HEK293 (cell line): ENCODE data around the gene MPDU1.
"Not testable (repeated sequence)": the region's sequence is repeated elsewhere in the genome, so short reads cannot be mapped to it uniquely, and the experiment has no call there.

ENCODE experiments used
- CTCF ChIA-PET: fragments of 350-600 bp; formaldehyde crosslinking; extraction: SDS; loops from one replicate; lab custom pipeline; 2021; ENCODE audit warnings: antibody characterized with exemption; lab: Yijun Ruan, JAX
- POLR2A ChIA-PET: fragments of 300-600 bp; formaldehyde crosslinking; extraction: SDS; loops from one replicate; lab custom pipeline; 2020; ENCODE audit warnings: antibody characterized with exemption, inconsistent platforms; lab: Yijun Ruan, JAX
- H3K27ac ChIP-seq: fragments of 200-500 bp; sonication (Bioruptor generic); 2 replicates; pipeline ENCODE4 v1.5.1; 2014; ENCODE audit warnings: low read depth, low read length, control low read depth, inconsistent platforms; ENCODE audit errors: extremely low read depth
- H3K36me3 ChIP-seq, 2 experiments: fragments of 200-500 bp in 1 of 2; sonication (Bioruptor generic) in 1 of 2; 1 replicate in 1 of 2; 2 replicates in 1 of 2; pipeline ENCODE4 v1.5.1; 2014 to 2017; ENCODE audit warnings: inconsistent platforms in 2 of 2, low read length in 2 of 2; ENCODE audit not compliant: control insufficient read depth in 2 of 2, insufficient read depth in 1 of 2
- H3K4me1 ChIP-seq: fragments of 200-500 bp; sonication (Bioruptor generic); 2 replicates; pipeline ENCODE4 v1.5.1; 2014; ENCODE audit warnings: mild to moderate bottlenecking, low read length, inconsistent platforms; ENCODE audit not compliant: control insufficient read depth, insufficient read depth
- H3K4me3 ChIP-seq: 2 replicates; pipeline ENCODE4 v1.5.1; 2011; ENCODE audit warnings: low read depth, mild to moderate bottlenecking, control low read depth, low read length, moderate library complexity
- H3K9me3 ChIP-seq: fragments of 200-500 bp; sonication (Bioruptor generic); 2 replicates; pipeline ENCODE4 v1.5.1; 2014; ENCODE audit warnings: low read depth, low read length, inconsistent platforms; ENCODE audit not compliant: control insufficient read depth, insufficient read depth
- EGR2 ChIP-seq: fragments of 450-650 bp; formaldehyde crosslinking; IDR thresholded peaks from 2 replicates; pipeline ENCODE4 v1.5.1; 2016; ENCODE audit warnings: low read depth, missing biosample characterization, missing genetic modification characterization
- FEZF1 ChIP-seq: fragments of 450-650 bp; formaldehyde crosslinking; IDR thresholded peaks from 2 replicates; pipeline ENCODE4 v1.5.1; 2016; ENCODE audit warnings: missing biosample characterization, missing genetic modification characterization
- KLF8 ChIP-seq: fragments of 450-650 bp; formaldehyde crosslinking; IDR thresholded peaks from 2 replicates; pipeline ENCODE4 v1.5.1; 2016; ENCODE audit warnings: missing biosample characterization, missing genetic modification characterization
- KLF9 ChIP-seq: fragments of 450-650 bp; formaldehyde crosslinking; IDR thresholded peaks from 2 replicates; pipeline ENCODE4 v1.5.1; 2016; ENCODE audit warnings: missing biosample characterization, missing genetic modification characterization, low read depth
- MYNN ChIP-seq: fragments of 450-650 bp; formaldehyde crosslinking; IDR thresholded peaks from 2 replicates; pipeline ENCODE4 v1.5.1; 2016; ENCODE audit warnings: missing biosample characterization, missing genetic modification characterization, borderline replicate concordance
- ZBTB1 ChIP-seq: fragments of 450-650 bp; formaldehyde crosslinking; IDR thresholded peaks from 2 replicates; pipeline ENCODE4 v1.5.1; 2016; ENCODE audit warnings: missing biosample characterization, missing genetic modification characterization
- ZBTB48 ChIP-seq: fragments of 450-650 bp; formaldehyde crosslinking; IDR thresholded peaks from 2 replicates; pipeline ENCODE4 v1.5.1; 2016; ENCODE audit warnings: missing biosample characterization, missing genetic modification characterization
- ZFP3 ChIP-seq: fragments of 450-650 bp; formaldehyde crosslinking; IDR thresholded peaks from 2 replicates; pipeline ENCODE4 v1.5.1; 2016; ENCODE audit warnings: low read depth, missing biosample characterization, missing genetic modification characterization
- ZIC2 ChIP-seq: fragments of 450-650 bp; formaldehyde crosslinking; IDR thresholded peaks from 2 replicates; pipeline ENCODE4 v1.5.1; 2016; ENCODE audit warnings: missing biosample characterization, missing genetic modification characterization
- ZNF10 ChIP-seq: fragments of 450-650 bp; formaldehyde crosslinking; IDR thresholded peaks from 2 replicates; pipeline ENCODE4 v1.5.1; 2017; ENCODE audit warnings: missing biosample characterization, missing genetic modification characterization
- ZNF311 ChIP-seq: fragments of 450-650 bp; formaldehyde crosslinking; IDR thresholded peaks from 2 replicates; pipeline ENCODE4 v1.5.1; 2017; ENCODE audit warnings: missing biosample characterization, missing genetic modification characterization, borderline replicate concordance
- ZNF529 ChIP-seq: fragments of 450-650 bp; formaldehyde crosslinking; IDR thresholded peaks from 2 replicates; pipeline ENCODE4 v1.5.1; 2017; ENCODE audit warnings: missing genetic modification characterization, missing biosample characterization; ENCODE audit not compliant: insufficient replicate concordance
- ZNF548 ChIP-seq: fragments of 450-650 bp; formaldehyde crosslinking; IDR thresholded peaks from 2 replicates; pipeline ENCODE4 v1.5.1; 2016; ENCODE audit warnings: missing biosample characterization, missing genetic modification characterization
- ZNF600 ChIP-seq: fragments of 450-650 bp; formaldehyde crosslinking; IDR thresholded peaks from 2 replicates; pipeline ENCODE4 v1.5.1; 2016; ENCODE audit warnings: missing biosample characterization, missing genetic modification characterization
- ZNF768 ChIP-seq: fragments of 450-650 bp; formaldehyde crosslinking; IDR thresholded peaks from 2 replicates; pipeline ENCODE4 v1.5.1; 2018; ENCODE audit warnings: missing biosample characterization, mild to moderate bottlenecking, missing genetic modification characterization
- TF ChIP-seq, protein P1 (sequence below): fragments of 450-650 bp; formaldehyde crosslinking; IDR thresholded peaks from 2 replicates; pipeline ENCODE4 v1.5.1; 2016; ENCODE audit warnings: missing biosample characterization, missing genetic modification characterization
- TF ChIP-seq, protein P2 (sequence below): fragments of 450-650 bp; formaldehyde crosslinking; IDR thresholded peaks from 2 replicates; pipeline ENCODE4 v1.5.1; 2016; ENCODE audit warnings: missing biosample characterization, missing genetic modification characterization

The MPDU1 gene

GRCh38 chr17:7593296-7593695 is 9.6 kb downstream of the MPDU1 start:
- no peaks in the 10 kb centered on the region; the same call in 1 of the 2 replicates for H3K4me1 ChIP-seq
- peak; percentile 45; the same call in 1 of the 2 replicates for TF ChIP-seq EGR2 (tag by site-specific recombination)
- TF ChIP-seq ZBTB1 (tag by site-specific recombination) = no peak
- 0 out of 2 replicates have a peak, but pooled peaks have one; percentile 23 for TF ChIP-seq ZNF600
- POLR2A ChIA-PET = interaction anchor here (0.5 to 3.0 kb wide), 5 partner anchors 9 to 134 kb away, joined by 3 to 9 read pairs (median 4); partner anchors contain the start of genes FXR2, MPDU1 and TP53
- peaks cover 63 to 92% of the 10 kb centered on the region in 2 experiments for H3K36me3 ChIP-seq
- CTCF ChIA-PET = interaction anchor here (0.7 kb wide), 1 partner anchor 300 kb away, joined by 3 read pairs; no protein-coding TSS in a partner anchor
- no peak overlapping the region for H3K4me3 ChIP-seq
- H3K9me3 ChIP-seq = no peaks in the 10 kb centered on the region
- no peak overlapping the region for H3K27ac ChIP-seq

DNA sequence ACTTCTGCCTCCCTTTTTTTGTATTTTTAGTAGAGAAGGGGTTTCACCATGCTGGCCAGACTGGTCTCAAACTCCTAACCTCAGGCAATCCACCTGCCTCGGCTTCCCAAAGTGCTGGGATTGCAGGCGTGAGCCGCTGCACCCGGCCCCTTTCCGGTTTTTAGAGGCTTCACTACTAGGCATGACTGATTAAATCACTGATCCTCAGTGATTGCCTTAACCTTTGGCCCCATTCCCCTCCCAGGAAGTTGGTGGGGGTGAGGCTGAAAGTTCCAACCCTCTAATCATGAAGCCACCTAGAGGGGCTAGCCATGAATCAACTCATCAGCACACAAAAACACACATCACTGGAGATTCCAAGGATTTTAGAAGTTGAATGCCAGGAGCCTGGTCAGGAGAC is 13.9 kb downstream of the MPDU1 start:
- H3K9me3 ChIP-seq, H3K27ac ChIP-seq, H3K4me3 ChIP-seq, H3K4me1 ChIP-seq, POLR2A ChIA-PET: not testable (repeated sequence)
- peaks cover 91 to 93% of the 10 kb centered on the region in 2 experiments for H3K36me3 ChIP-seq
- CTCF ChIA-PET = interaction anchor here (0.6 kb wide), 1 partner anchor 333 kb away, joined by 3 read pairs; no protein-coding TSS in a partner anchor

DNA sequence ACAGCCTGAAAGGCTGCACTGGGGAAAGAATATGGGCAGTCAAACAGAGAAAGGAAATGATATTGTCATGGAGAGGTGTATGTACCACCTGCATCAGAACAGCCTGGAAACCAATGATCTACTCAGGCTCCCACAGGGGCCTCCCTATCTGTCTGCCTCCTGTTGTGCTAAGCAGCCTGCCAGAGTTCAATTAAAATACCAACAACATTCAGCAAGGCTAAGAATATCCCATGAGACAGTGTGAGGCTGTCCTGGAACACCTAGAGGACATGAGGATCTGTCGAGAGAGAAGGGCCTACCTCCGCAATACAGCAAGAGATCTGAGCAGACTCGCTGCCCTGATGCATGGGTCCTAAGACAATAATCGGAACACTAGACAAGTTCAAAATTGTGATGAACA is 22.6 kb downstream of the MPDU1 start:
- no peak overlapping the region for H3K27ac ChIP-seq
- POLR2A ChIA-PET = interaction anchor here (1.0 to 1.7 kb wide), 2 partner anchors 80 to 81 kb away, joined by 3 read pairs; partner anchors contain the start of gene TP53
- H3K4me1 ChIP-seq = peaks cover 3% of the 10 kb centered on the region
- peaks cover 69 to 80% of the 10 kb centered on the region in 2 experiments for H3K36me3 ChIP-seq
- CTCF ChIA-PET = interaction anchor here (0.6 to 1.8 kb wide), 4 partner anchors 9 to 277 kb away, joined by 3 to 7 read pairs (median 3); partner anchors contain the start of genes NEURL4 and TP53
- 0 out of 2 replicates have a peak, but pooled peaks have one; percentile 35 for TF ChIP-seq ZIC2 (tag by site-specific recombination)
- no peak for TF ChIP-seq ZNF768
- H3K9me3 ChIP-seq = no peaks in the 10 kb centered on the region
- no peak overlapping the region for H3K4me3 ChIP-seq

DNA sequence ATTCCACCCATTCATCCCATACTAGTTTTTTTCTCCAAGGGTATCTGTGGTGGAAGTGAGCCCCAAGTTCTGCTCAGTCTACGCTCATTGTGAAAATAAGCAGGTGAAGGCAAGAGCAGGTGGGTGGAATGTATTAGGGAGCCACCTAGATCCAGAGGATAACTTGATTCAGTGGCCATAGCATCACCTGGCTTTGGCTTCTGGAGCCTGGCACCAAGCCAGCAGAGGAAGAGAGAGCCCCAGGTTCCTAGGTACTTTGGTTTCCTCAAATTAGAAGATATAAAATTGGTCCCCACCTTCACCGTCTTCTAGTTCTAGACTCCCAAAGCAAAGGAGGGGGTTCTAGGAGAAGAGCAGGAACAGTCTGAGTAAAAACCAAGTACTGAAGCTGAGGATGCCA is 27.0 kb downstream of the MPDU1 start:
- H3K27ac ChIP-seq = peak overlapping the region; percentile 26; the same call in 1 of the 2 replicates
- ChIA-PET POLR2A (no interaction called here), CTCF (interaction anchor here (0.8 to 1.9 kb wide), 5 partner anchors 21 to 76 kb away, joined by 3 to 5 read pairs (median 3); partner anchors contain the start of genes SOX15 and TP53)
- peaks cover 42 to 50% of the 10 kb centered on the region in 2 experiments for H3K36me3 ChIP-seq
- TF ChIP-seq KLF9 = no peak
- no peak for TF ChIP-seq KLF8 (tag by site-specific recombination)
- TF ChIP-seq ZNF10 (tag by site-specific recombination) = peak; percentile 85
- no peak for TF ChIP-seq ZNF548 (tag by site-specific recombination)
- no peak overlapping the region for H3K4me3 ChIP-seq
- no peaks in the 10 kb centered on the region for H3K9me3 ChIP-seq
- peaks cover 22% of the 10 kb centered on the region for H3K4me1 ChIP-seq

DNA sequence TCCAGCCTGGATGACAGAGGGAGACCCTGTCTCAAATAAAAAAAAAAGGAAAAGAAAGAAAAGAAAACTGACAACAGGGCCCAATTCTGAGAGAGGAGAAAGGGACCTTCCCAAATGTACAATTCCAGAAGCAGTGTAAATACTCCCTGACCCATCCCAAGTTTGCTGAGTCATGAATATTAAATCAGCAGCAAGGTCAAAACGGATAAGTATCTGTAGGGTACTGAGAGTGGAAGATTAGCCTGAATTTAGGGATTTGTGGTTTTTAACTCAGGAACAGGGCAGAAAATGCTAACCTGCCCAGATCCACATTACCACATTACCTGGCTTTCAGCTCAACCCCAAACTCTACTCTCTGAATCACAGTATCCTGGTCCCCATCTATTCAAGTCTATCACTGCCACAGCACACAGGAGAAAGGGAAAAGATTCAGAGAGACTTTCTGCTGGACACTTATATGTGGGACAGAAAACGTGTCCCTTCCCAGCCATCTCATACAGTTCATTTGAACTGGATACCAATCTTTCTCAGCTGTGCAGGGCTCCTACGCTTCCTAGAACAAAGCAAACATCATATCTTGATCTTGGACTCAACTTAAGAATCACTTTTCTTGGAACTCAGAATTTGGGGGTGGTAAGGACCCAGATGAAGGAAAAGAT is 28.1 kb downstream of the MPDU1 start:
- H3K36me3 ChIP-seq = peaks cover 31 to 46% of the 10 kb centered on the region in 2 experiments; a peak in 2 of 3 replicates
- H3K4me3 ChIP-seq = no peak overlapping the region
- no peak overlapping the region for H3K27ac ChIP-seq
- no peaks in the 10 kb centered on the region for H3K9me3 ChIP-seq
- POLR2A ChIA-PET = interaction anchor here (0.6 to 6.9 kb wide), 4 partner anchors 13 to 76 kb away, joined by 3 to 52 read pairs (median 4); partner anchors contain the start of genes SAT2, TP53 and WRAP53
- peaks cover 22% of the 10 kb centered on the region for H3K4me1 ChIP-seq
- CTCF ChIA-PET = interaction anchor here (0.6 to 5.1 kb wide), 5 partner anchors 21 to 496 kb away, joined by 3 to 30 read pairs (median 3); no protein-coding TSS in a partner anchor
- TF ChIP-seq ZNF529 (tag by site-specific recombination) (no peak), ZNF311 (tag by site-specific recombination) (no peak), ZFP3 (tag by site-specific recombination) (no peak), MYNN (no peak), FEZF1 (tag by site-specific recombination) (no peak), ZBTB48 (tag by site-specific recombination) (peak; percentile 56; the same call in 1 of the 2 replicates)
- TF ChIP-seq, protein P1, sequence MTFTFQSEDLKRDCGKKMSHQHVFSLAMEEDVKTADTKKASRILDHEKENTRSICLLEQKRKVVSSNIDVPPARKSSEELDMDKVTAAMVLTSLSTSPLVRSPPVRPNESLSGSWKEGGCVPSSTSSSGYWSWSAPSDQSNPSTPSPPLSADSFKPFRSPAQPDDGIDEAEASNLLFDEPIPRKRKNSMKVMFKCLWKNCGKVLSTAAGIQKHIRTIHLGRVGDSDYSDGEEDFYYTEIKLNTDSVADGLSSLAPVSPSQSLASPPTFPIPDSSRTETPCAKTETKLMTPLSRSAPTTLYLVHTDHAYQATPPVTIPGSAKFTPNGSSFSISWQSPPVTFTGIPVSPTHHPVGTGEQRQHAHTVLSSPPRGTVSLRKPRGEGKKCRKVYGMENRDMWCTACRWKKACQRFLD (tag by site-specific recombination) = no peak
- TF ChIP-seq, protein P2, sequence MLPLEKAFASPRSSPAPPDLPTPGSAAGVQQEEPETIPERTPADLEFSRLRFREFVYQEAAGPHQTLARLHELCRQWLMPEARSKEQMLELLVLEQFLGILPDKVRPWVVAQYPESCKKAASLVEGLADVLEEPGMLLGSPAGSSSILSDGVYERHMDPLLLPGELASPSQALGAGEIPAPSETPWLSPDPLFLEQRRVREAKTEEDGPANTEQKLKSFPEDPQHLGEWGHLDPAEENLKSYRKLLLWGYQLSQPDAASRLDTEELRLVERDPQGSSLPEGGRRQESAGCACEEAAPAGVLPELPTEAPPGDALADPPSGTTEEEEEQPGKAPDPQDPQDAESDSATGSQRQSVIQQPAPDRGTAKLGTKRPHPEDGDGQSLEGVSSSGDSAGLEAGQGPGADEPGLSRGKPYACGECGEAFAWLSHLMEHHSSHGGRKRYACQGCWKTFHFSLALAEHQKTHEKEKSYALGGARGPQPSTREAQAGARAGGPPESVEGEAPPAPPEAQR = no peak
